ENCODE data around the gene CD300LB. TPM values are rescaled to one million over a fixed set of nuclear protein-coding genes. Genes with fewer than 3 reads are reported as not detected.

CD300LB gene
- total and polyA plus RNA-seq, 10 of the 15 experiments (the other 5 are each of a cell fraction or from before 2014, with no cell fraction given), result 0.08 to 0.57 (median 0.25) TPM; not detected in 4

GRCh38 chr17:74514632-74515334 lies 16.5 kb downstream of the CD300LB start (continued):
- peak; percentile 68; the same call in 1 of the 2 replicates for TF ChIP-seq PKNOX1 (IDR thresholded peaks at IDR 0.05)
- TF ChIP-seq BHLHE40 (IDR thresholded peaks at IDR 0.05; ENCODE audit: borderline replicate concordance in 1 of 2, low read depth in 2 of 2, low read length in 1 of 2), result peak in 1 of 2 experiments; percentile 69; a peak in 2 of 4 replicates
- TF ChIP-seq, protein P1, sequence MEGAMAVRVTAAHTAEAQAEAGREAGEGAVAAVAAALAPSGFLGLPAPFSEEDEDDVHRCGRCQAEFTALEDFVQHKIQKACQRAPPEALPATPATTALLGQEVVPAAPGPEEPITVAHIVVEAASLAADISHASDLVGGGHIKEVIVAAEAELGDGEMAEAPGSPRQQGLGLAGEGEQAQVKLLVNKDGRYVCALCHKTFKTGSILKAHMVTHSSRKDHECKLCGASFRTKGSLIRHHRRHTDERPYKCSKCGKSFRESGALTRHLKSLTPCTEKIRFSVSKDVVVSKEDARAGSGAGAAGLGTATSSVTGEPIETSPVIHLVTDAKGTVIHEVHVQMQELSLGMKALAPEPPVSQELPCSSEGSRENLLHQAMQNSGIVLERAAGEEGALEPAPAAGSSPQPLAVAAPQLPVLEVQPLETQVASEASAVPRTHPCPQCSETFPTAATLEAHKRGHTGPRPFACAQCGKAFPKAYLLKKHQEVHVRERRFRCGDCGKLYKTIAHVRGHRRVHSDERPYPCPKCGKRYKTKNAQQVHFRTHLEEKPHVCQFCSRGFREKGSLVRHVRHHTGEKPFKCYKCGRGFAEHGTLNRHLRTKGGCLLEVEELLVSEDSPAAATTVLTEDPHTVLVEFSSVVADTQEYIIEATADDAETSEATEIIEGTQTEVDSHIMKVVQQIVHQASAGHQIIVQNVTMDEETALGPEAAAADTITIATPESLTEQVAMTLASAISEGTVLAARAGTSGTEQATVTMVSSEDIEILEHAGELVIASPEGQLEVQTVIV (IDR thresholded peaks at IDR 0.05; ENCODE audit: borderline replicate concordance, partially characterized antibody), result peak; percentile 42
- TF ChIP-seq ZSCAN29 (IDR thresholded peaks at IDR 0.05), result no peak
- no peak for TF ChIP-seq ZBTB40 (IDR thresholded peaks at IDR 0.05; ENCODE audit: borderline replicate concordance)
- TF ChIP-seq YY1 (IDR thresholded peaks at IDR 0.05; ENCODE audit: low read depth, low read length), result 0 out of 2 replicates have a peak, but pooled peaks have one; percentile 5
- TF ChIP-seq RAD51 (IDR thresholded peaks at IDR 0.05), result peak; percentile 99
- peak; percentile 43 for TF ChIP-seq PBX3 (IDR thresholded peaks at IDR 0.05; ENCODE audit: insufficient replicate concordance, low read depth, low read length)
- peak in 1 of 2 experiments; percentile 72; a peak in 1 of 4 replicates for TF ChIP-seq EP300 (IDR thresholded peaks at IDR 0.05; ENCODE audit: borderline replicate concordance in 1 of 2, control insufficient read depth in 1 of 2, low read depth in 2 of 2, low read length in 2 of 2)
- peak; percentile 60 for TF ChIP-seq BCL3 (IDR thresholded peaks at IDR 0.05; ENCODE audit: borderline replicate concordance, insufficient read depth, low read depth, low read length, poor library complexity, severe bottlenecking)
- no peak for TF ChIP-seq SMAD5 (IDR thresholded peaks at IDR 0.05; ENCODE audit: low read depth)
- TF ChIP-seq, protein P2, sequence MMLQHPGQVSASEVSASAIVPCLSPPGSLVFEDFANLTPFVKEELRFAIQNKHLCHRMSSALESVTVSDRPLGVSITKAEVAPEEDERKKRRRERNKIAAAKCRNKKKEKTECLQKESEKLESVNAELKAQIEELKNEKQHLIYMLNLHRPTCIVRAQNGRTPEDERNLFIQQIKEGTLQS (IDR thresholded peaks at IDR 0.05; ENCODE audit: borderline replicate concordance, extremely low read depth, low read depth, low read length), result peak; percentile 83
- peak; percentile 41 for TF ChIP-seq NBN (IDR thresholded peaks at IDR 0.05)
- TF ChIP-seq PML (IDR thresholded peaks at IDR 0.05; ENCODE audit: low read length), result no peak
- no peak for TF ChIP-seq SMAD1 (IDR thresholded peaks at IDR 0.05; ENCODE audit: low read depth, partially characterized antibody)
- TF ChIP-seq CREB1 (IDR thresholded peaks at IDR 0.05; ENCODE audit: low read depth), result peak; percentile 73

Measured in GM12878 (cell line).